M059J (cell line): ENCODE results near the gene GARIN5B. TPM values are rescaled to one million over a fixed set of nuclear protein-coding genes. Genes with fewer than 3 reads are reported as not detected.

ENCODE experiments used
- DNase-seq: peaks from one replicate; pipeline ENCODE4 v3.0.0-alpha.2; 2012; ENCODE audit warnings: low read depth
- total RNA-seq: library from RNA; depleted of rRNA; stranded (reverse); fragments of >200 nt; shearing (Covaris generic); gene quantifications from 2 replicates; pipeline ENCODE4 v1.2.3, GENCODE V29; 2014

Gene GARIN5B
- total RNA-seq, 1 experiment from 2014 or later: not detected

DNA sequence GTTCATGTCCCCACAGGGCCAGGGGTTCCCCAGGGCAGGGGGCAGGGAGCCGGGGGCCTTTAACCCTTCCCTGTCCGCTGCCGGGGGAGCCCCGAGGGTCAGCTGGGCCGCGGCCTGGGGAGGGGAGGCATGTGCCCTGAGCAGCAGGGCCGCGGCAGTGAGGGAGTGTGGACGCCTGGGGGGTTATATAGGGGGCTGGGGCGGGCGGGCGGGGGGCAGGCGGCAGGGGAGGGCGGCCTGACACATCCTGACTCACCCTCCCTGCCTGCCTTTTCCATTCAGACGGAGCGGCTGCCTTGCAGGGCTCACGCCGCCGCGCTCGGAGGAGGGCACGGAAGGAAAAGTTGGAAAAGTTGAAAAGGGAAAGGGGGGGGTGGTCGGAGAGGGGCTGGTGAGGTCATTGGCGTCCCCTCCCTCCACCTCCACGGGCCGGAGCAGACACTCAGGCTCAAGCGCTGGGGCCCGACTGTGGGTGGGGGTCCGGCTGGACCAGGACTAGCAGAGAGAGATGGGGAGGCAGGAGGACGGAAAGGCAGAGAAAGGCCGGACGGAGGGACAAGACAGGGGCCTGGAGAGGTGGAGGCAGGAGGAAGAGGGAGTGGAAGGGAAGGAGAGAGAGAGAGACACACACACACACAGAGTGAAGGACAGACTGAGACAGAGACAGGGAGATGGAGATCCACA lies 7.4 kb upstream of the GARIN5B start, which contains the start of gene IL11:
Gene IL11, minus strand, starts transcription at position 159 of the 684 bp plus-strand sequence. Its CDS starts 153 bp downstream, at position 6.
- peak; percentile 86 for DNase-seq

DNA sequence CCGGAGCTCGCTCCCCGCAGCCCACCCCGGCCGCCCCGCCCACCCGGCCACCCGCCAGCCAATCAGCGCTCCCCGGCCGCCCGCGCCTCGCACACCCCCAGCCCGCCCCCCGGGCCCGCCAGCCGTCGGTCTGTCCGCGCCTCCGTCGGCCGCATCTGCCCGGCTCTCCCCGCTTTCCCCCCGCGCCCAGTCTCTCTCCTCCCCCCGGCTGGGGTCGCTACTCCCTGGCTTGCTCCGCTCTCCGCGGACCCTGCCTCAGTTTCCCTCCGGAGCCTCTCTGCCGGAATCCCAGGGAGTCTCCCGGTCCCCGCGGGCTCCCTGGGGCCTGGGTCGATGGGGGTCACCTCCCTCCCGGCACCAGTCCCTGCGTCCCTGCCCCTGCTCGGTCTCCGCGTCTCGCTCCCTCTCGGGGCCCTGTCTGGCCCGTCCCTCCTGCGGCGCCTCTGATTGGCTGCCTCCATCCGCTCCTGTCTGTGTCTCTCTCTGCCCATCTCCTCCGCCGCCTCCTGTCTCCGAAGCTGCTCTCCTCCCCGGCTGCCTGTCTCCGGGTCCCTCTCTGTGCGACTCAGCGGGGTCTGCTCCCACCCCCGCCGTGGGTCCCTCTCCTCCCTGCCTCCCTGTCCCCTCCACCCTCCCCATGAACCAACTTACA lies 6.7 kb upstream of the GARIN5B start:
- DNase-seq: peak; percentile 81

DNA sequence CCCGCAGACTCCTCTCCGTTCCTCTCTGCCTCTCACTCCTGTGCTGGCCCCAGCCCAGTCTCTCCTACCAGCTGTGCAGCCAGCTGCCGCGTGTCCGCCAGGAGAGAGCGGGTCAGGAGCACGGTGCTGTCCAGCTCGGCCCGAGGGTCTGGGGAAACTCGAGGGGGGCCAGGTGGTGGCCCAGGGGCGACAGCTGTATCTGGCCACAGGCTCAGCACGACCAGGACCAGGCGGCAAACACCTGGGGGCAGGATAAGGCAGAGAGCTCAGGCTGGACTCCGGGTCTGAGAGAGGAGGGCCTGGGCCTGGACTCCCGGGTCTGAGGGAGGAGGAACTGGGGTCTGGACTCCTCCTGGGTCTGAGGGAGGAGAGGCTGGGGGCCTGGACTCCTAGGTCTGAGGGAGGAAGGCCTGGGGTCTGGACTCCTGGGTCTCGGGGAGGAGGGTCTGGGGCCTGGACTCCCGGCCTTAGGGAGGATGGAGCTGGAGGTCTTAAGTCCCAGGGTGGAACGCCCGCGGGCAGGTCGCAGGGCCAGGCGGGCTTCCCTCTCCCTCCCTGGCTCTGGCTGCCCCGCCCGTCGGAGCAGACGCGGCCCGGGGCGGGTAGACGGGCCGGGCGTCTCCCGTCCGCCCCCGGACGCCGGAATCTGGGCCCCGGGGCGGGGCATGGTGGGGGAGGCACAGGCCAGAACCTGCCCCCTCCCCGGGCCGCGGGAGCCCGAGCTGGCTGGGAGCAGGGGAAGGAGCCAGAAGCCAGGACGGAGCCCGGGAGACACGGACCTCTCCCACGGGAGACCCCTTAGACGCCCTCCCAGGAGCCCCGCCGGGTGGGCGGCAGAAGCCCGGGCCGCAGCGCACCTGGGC lies 5.9 kb upstream of the GARIN5B start:
- DNase-seq: peak; percentile 63

DNA sequence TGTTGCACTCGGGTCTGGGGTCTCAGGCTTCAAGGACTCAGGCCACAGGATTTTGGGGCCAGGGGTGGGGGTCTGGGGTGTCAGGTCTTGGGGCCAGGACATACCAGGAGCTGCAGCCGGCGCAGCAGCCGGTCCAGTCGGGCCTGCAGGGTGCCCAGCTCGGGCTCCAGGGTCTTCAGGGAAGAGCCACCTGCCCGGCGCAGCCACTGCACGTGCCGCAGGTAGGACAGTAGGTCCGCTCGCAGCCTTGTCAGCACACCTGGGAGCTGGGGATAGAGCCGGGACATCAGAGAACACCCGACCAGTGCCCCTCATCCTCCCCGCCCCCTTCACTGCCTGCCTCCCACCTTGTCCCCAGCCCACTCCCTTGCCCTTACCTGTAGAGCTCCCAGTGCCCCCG lies 5.0 kb upstream of the GARIN5B start:
- DNase-seq: no peak

DNA sequence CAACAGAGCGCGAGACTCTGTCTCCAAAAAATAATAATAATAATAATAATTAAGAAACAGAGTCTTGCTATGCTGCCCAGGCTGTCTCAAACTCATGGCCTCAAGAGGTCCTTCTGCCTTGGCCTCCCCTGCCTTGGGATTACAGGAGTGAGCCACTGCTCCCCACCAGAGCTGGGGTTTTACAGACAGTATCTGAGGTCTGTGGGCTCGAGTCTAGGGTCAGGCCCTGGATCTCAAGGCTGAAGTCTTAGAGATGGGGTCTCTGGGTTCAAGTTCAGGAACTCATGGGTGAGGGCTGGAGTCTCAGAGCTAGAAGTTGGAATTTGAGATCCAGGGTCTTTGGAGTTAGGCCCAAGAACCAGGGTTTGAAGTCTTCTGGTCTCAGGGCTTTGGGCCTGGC lies 3.7 kb upstream of the GARIN5B start:
- no peak for DNase-seq

DNA sequence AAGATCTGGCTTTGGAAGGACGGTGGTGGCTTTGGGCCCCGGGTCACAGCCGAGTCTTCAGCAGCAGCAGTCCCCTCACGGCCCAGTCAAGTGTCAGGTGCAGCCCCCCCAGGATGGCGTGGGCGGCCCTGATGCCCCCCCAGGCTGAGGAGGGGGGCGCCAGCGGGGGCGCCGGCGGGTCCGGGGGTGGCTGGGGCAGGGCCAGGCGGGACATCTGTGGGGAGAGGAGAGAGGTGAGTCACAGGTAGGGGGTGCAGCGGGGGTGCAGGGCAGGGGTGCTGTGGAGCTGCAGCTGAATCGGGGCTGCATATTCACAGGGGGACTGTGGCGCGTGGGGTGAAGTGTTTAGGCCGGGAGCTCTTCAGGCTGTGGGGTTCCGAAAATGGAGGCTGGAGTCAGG lies 2.9 kb upstream of the GARIN5B start:
- no peak for DNase-seq

DNA sequence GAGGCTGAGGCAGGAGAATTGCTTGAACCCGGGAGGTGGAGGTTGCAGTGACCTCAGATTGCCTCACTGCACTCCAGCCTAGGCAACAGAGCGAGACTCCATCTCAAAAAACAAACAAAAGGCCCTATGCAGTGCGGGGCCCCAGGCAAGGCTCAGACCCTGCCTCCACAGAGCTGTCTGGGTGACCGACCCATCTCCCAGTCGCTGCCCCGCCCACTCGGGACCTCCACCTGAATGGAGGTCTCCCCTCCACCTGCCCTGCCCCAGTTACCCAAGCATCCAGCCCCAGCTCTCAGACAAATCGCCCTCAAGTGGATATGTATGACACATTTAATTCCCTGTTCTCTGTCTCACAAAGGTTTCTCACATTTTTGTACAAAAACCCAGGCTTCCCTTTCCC lies 2.2 kb upstream of the GARIN5B start:
- no peak for DNase-seq

DNA sequence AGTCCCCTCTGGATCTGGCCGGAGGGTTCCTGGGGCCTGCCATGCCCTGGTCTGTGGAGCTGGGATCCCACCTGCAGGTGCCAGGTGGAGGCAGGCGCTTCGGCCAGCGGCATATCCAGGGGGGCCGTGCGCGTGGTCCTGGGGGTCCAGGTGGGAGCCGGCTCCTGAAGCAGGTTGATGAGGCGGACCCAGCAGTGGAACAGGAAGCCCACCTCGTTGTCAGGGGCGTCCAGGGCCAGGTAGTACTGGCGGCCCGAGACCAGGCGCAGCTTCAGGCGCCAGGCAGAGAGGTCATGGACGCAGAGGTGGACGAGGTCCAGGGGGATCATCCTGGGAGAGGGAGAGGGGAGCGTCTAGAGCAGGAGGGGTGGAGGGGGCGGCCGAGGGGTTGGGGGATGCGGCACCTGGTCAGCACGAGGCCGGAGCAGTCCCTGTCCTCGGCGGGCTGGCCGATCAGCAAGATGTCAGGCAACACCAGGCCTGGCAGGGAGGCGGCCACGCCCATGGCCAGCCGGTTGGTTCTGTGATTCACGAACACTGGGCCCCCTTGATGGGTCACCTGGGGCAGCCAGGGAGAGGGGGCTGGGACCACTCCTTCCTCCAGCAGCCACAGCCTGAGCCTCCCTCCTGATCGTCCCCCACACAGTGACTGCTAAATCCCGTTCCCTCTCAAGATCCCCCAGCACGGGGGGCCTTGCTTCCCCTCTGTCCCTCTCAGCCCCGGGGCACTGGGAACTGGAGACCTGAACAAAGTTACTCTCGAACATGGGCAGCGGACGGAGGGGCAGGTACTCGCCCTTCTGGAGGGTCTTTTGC lies 678 bp downstream of the GARIN5B start:
- DNase-seq: no peak

DNA sequence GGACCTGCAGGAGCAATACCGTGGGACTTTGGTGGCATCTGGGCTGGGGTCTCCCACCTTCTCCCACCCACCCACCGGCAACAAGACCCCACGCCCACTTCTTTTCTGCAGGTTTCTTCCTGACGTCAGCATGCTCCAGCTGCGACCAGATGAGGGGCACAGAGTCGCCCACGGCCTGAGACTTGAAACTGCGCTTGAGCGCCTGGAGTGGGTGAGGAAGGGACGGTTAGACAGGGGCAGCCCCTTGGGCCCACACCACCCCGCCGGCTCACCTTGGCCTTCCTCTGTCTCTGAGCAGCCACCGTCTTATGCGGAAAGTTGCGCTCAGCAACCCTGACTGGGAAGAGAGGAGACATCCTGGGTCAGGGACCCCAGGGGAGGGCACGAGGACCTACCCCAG lies 2.2 kb downstream of the GARIN5B start:
- DNase-seq: no peak

DNA sequence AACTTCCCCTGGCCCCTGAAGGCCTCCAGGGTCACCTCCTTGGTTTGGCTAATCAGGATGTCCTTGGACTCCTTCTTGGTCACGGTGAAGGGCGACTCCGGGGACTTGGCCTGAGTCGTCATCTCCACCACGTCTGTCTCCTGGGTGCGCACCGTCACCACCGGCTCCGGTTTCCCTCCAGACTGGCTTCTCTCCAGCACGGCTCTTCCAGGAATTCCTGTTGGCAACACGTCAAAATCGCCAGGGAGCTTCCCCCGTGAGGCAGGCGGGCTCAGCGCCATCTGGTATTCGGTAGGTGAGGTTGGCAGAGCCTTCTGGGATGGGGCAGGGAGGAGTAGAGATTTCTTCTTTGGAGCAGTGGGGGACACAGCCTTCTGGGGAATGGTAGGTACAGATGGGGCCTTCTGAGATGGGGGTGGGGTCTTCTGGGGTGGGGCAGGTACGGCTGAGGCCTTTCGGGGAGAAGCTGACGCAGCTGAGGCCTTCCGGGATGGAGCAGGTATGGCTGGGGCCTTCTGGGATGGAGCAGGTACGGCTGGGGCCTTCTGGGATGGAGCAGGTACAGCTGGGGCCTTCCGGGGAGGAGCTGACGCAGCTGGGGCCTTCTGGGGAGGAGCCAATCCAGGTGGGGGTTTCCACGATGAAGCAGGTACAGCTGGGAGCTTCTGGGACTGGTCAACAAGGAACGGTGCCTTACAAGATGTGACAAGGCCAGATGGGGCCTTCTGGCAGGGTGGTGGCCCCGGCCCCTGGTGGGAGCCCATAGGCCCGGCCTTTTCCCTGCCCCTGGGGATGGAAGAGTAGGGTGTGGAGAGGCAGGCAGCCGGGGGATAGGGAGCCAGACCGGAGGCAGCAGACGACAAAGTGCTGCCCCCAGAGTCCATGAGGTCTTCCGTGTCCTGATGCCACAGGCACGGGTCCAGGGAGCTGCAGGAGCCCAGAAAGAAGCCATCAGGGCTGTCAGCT lies 3.8 kb downstream of the GARIN5B start:
- no peak for DNase-seq

DNA sequence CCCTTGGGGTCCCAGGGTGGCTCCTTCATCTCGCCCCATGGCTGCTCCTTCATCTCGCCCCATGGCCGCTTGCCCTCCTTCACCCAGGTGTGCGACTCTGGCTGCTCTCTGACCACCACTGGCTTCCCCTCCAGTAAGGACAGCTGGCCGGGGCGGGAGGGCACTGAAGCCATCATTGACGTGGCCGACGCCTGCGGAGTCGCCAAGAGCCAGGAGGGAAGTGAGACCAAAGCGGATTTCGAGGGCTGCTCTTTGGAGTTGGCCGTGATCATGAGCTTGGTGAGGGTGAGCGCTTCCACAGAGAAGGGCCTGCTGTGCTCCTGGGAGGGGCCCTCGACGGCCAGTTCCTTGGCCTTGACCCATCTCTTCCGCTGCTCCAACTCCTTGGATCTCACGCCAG lies 4.6 kb downstream of the GARIN5B start:
- DNase-seq: no peak

DNA sequence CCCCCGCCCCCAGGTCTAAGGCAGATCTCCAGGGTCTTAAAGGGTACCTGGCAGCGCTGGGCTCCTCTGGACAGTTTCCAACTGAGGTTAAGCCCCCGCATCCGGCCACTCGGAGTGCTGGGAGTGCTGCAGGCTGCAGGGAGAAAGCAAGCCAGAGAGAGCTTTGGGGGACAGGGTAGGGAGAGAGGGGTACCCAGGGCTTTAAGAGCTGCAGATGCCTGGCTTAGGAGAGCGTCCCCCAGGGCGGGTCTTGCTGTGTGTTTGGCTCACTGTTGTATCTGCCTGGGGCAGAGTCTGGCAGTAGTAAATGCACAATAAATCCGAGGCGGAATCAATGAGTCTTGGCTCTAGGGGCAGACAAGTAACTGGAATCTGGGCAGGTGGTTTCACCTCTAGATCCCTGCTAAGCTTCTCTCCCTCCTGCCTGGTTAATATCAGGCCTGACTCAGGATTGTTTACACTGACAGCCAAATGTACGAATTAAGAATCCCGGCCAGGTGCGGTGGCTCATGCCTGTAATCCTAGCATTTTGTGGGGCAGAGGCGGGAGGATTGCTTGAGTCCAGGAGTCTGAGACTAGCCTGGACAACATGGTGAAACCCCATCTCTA lies 7.7 kb downstream of the GARIN5B start:
- DNase-seq: peak; percentile 38

DNA sequence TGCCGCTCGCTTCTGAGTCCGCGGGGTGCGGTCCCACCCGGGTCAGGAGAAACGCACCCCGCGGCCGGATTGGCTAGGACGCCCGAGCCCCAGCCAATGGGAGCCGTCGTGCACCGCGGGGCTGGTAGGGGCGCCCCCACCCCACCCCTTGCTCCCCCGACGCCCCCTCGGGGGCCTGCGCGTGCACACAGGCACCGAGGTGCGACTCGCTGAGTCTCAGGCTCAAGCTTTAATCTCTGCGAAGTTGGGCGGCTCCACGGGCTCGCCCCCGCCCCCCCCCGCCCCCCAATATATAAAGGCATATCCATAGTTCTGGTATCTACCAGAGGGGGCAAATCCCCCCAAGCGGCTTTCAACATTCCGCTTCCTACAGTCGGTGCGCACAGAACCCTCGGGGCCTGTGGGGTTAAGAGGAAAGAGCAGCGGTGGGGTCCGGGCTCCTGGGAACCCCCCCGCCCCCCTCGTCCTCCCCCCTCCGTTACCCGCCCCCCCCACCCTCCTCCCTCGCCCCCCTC lies 8.3 kb downstream of the GARIN5B start, which contains the start of gene COX6B2:
Gene COX6B2, minus strand, starts transcription at position 22 of the 515 bp plus-strand sequence. CDS start 198 bp downstream, outside the sequence.
- DNase-seq: no peak

DNA sequence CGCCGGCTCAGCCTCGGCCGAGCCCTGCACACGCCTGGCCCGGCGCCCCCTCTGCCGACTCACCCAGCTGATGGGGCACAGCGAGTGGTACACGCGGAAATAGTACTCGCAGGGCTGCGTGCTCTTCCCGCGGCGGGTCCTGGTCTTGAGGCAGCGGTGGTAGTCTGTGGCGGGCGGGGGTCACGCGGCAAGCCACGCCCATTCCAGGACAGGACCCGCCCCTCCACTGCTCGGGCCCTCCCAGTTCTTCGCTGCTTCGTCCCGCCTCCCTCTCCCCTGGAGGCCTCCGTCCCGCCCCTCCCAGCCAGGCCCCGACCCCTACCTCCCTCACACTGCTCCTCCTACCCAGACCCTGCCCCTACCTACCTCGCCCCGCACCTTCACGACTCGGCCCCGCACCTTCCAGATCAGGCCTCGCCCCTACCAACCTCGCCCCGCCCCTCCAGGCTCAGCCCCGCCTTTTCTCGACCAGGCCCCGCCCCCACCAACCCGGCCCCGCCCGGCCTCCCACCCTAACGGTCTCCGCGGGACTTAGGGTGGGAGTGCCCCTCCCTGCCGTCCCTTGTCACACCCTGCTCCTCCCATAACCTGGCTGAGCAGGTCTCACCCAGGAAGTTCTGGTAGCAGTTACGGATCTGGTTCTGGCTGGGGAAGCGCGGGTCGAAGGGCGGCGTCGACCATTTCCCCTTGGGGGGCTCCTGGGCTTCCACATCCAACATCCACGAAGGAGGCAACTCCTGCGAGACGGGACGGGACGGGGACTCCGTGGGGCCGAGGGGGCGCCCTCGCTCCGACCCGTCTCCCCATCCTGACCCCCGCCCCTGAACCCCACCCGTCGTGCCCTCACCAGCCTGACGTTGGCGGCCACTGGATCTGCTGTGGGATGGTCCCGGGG lies 9.0 kb downstream of the GARIN5B start:
- peak; percentile 53 for DNase-seq

DNA sequence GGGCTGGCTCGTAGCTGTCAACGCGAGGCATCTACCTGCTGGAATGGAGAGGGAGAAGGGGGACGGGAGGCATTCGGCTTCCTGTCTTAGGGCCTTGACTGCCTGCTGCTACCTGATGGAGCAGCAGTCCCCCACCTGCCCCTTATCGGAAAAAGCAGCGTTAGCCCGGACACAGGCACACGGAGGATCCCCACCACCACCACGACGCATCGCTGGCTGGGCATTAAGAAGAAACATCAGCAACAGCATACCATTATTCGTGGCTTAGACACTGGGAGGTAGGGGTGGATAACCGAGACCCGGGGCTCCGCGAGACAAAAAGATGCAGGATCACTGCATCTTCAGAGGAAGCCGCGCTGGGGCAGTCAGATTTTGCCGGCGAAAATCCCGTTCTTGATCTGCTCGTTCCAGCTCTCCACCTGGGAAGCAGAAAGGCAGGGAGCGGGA lies 9.7 kb downstream of the GARIN5B start:
- no peak for DNase-seq

DNA sequence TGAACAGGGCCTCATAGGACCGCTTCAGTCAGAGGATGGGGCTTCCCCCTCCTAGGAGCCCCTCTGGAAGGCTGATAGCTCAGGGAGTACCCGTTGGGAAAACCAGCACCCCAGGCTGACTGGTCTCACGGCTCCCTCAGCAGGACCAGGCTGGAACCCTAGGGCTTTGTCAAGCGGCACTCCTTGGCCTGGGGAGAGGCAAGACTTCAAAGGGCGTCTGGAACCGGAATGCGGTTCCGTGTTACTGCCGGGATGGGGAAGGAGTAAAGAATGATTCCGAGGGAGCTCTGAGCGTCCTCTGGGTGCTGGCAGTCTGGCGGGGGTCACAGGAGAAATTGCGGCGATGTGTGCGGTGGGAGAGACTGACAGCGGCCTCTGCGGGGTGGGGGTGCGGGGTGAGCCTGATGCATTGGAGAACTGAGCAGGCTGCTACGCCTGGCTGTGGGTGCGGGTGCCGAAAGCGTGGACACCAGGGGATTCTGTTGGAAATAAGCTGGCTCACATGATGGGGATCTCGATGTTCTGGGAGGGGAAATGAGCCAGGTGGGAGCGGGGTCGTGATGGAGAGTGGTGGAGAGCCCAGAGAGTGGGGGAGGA lies 10.4 kb downstream of the GARIN5B start:
- no peak for DNase-seq

DNA sequence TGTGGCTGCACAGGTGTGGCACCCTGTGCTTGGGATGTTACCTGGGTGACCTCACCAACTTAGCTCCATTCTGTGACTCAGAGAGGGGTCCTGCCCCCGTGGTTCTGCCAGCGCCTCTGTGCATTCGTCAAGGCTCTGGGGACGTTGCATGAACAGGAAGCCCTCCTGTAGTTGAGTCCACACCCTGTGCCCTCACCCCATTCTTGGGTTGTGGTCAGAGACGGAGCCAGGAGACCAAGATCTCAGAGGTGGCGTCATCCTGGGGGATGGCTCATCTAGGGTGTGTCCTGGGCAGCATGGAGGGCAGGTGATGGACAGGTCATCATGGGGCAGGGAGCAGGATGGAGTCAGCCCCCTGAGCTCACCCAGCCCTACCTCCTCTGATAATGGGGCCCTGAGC lies 11.0 kb downstream of the GARIN5B start:
- DNase-seq: peak; percentile 70
